Subcutaneous adipose tissue (tissue), 4 donors: ENCODE measurements around the gene SCGB3A1. TPM values are rescaled to one million over a fixed set of nuclear protein-coding genes. Genes with fewer than 3 reads are reported as not detected.

ENCODE experiments used
- CTCF ChIP-seq: fragments of 450-650 bp; IDR thresholded peaks from one replicate; pipeline ENCODE4 v1.5.1; 2016; ENCODE audit warnings: low read depth, mild to moderate bottlenecking, control low read depth, antibody characterized with exemption, moderate library complexity
- total RNA-seq, 4 donors: library from RNA; depleted of rRNA; stranded (reverse); fragments of >200 nt; gene quantifications; one replicate each; pipeline ENCODE4 v1.1.0, GENCODE V29; 2016

SCGB3A1 gene
- total RNA-seq, 4 donors from 2014 or later: not detected

- TF ChIP-seq CTCF: no peak
Observed at GRCh38 chr5:180608572-180609310, 17.4 kb upstream of the SCGB3A1 start.

DNA sequence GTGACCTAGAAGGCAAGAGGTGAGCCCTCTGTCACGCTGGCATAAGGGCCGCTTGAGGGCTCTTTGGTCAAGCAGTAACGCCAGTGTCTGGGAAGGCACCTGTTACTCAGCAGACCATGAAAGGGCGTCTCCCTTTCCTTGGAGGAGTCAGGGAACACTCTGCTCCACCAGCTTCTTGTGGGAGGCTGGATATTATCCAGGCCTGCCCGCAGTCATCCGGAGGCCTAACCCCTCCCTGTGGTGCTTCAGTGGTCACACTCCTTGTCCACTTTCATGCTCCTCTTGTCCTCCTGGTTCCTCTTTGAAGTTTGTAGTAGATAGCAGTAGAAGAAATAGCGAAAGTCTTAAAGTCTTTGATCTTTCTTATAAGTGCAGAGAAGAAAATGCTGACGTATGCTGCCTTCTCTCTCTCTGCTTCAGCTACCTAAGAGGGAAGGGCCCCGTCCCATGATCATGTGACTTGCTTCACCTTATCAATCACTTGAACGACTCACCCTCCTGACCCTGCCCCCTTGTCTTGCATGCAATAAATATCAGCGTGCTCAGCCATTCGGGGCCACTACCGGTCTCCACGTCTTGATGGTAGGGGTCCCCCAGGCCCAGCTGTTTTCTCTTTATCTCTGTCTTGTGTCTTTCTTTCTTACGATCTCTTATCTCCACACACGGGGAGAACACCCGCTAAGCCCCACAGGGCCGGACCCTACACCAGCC is 16.7 kb upstream of the SCGB3A1 start:
- TF ChIP-seq CTCF: no peak

DNA sequence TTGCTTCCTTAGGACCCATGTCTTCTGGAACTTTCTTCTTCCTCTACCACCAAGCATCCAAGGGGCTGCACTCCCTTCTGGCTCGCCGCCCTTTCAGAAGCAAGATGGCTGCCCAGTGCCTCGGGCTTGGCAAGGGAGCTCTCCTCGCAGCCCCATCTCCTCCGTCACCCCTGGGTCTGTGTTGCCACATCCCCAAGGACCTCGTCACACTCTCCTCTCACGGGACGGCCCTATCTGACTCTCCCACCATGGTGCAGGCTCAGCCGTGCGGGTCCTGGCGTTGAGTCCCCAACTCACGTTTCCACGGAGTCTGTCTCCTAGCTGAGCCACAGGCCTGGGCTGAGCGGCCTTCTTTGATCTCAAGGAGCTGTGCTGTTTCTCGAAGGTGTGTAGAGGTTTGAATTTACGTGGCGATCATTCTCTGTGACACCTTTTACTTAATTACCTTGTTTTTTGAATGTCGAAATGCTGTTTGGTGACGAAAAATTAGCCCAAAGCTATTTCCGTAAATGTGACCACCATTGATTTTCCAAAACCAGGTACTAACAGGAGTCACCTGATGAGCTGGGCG is 15.0 kb upstream of the SCGB3A1 start:
- TF ChIP-seq CTCF: no peak

DNA sequence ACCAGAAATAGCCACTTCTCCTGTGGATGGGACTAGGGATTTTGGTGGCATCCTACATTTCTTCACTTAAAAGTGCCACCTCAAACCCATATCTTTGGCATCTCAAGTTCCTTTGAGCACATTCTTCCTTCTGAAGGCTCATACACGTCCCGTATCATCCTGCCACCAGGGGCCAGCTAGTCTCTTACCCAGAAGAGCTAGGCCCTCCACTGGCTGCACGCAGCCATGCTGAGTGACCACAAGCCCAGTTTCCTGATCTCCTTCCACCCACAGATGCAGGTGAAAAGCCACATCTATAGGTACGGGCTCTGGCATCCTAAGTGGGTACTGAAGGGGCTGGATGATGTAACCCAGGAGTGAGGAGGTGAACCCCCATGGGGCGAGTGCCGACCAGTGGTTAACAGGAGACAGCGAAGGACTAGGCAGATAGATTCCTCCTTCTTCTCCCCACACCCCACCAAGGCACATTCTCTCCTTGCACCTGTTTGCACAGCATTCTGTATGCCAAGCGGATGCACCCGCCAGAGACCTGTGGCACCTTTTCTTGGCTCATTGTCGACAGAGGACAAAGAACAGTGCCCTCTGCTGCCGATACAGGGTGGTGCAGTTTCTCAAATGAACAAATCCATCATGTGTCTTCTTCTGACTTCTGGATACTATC is 14.4 kb upstream of the SCGB3A1 start:
- no peak for TF ChIP-seq CTCF

GRCh38 chr5:180604271-180604670 is 13.0 kb upstream of the SCGB3A1 start:
- TF ChIP-seq CTCF: no peak

- no peak for TF ChIP-seq CTCF
Observed at GRCh38 chr5:180603076-180603594, 11.8 kb upstream of the SCGB3A1 start.
